Measurements from ENCODE around the gene ADRA2C. TPM values are rescaled to one million over a fixed set of nuclear protein-coding genes. Genes with fewer than 3 reads are reported as not detected.

Gene ADRA2C
- total RNA-seq, 3 donors from 2014 or later: 1.6 to 6.9 (median 3.5) TPM

GRCh38 chr4:3749081-3749480 lies 17.1 kb upstream of the ADRA2C start:
- TF ChIP-seq CTCF (IDR thresholded peaks at IDR 0.05) (no peak), POLR2A (IDR thresholded peaks at IDR 0.05) (no peak), POLR2AphosphoS5 (IDR thresholded peaks at IDR 0.05) (no peak)
- no peak overlapping the region for H3K27ac ChIP-seq
- intact Hi-C loops (cut with DNase I; ENCODE audit: low total_unique reads): loop anchor here (5.0 kb wide), 1 partner anchor 752 kb away; no protein-coding TSS in a partner anchor

GRCh38 chr4:3750334-3750733 lies 15.9 kb upstream of the ADRA2C start:
- Histone ChIP-seq H3K36me3 (no peaks in the 10 kb centered on the region), H3K4me3 (no peak overlapping the region), H3K4me1 (no peaks in the 10 kb centered on the region), H3K27me3 (peaks cover 0 to 75% of the 10 kb centered on the region in 2 donors), H3K27ac (no peak overlapping the region), H3K9me3 (no peaks in the 10 kb centered on the region)
- no peak for DNase-seq (ENCODE audit: low spot score in 2 of 2)
- intact Hi-C loops (cut with DNase I; ENCODE audit: low total_unique reads): no loop called here
- no peak for TF ChIP-seq CTCF (IDR thresholded peaks at IDR 0.05)
- no peak for TF ChIP-seq POLR2A (IDR thresholded peaks at IDR 0.05)
- no peak for TF ChIP-seq POLR2AphosphoS5 (IDR thresholded peaks at IDR 0.05)

More at GRCh38 chr4:3749081-3749480, 17.1 kb upstream of the ADRA2C start:
- Histone ChIP-seq H3K36me3 (no peaks in the 10 kb centered on the region), H3K4me3 (no peak overlapping the region), H3K9me3 (no peaks in the 10 kb centered on the region), H3K27me3 (peaks cover 1 to 79% of the 10 kb centered on the region in 2 donors), H3K4me1 (no peaks in the 10 kb centered on the region)
- DNase-seq (ENCODE audit: low spot score in 2 of 2): no peak

GRCh38 chr4:3752022-3752421 lies 14.2 kb upstream of the ADRA2C start:
- peaks cover 0 to 6% of the 10 kb centered on the region in 2 donors for H3K9me3 ChIP-seq
- DNase-seq (ENCODE audit: low spot score in 2 of 2): no peak
- intact Hi-C loops (cut with DNase I; ENCODE audit: low total_unique reads): no loop called here
- TF ChIP-seq POLR2AphosphoS5 (IDR thresholded peaks at IDR 0.05) (no peak), CTCF (IDR thresholded peaks at IDR 0.05) (no peak), POLR2A (IDR thresholded peaks at IDR 0.05) (no peak)
- H3K4me3 ChIP-seq: no peak overlapping the region
- no peaks in the 10 kb centered on the region for H3K4me1 ChIP-seq
- H3K27me3 ChIP-seq: peaks cover 0 to 71% of the 10 kb centered on the region in 2 donors
- H3K36me3 ChIP-seq: no peaks in the 10 kb centered on the region
- H3K27ac ChIP-seq: no peak overlapping the region

- H3K27ac ChIP-seq: no peak overlapping the region
- H3K36me3 ChIP-seq: no peaks in the 10 kb centered on the region
- H3K9me3 ChIP-seq: peaks cover 0 to 6% of the 10 kb centered on the region in 2 donors
- intact Hi-C loops (cut with DNase I; ENCODE audit: low total_unique reads): no loop called here
- no peaks in the 10 kb centered on the region for H3K4me1 ChIP-seq
- no peak for DNase-seq (ENCODE audit: low spot score in 2 of 2)
- H3K4me3 ChIP-seq: no peak overlapping the region
- TF ChIP-seq POLR2A (IDR thresholded peaks at IDR 0.05) (no peak), POLR2AphosphoS5 (IDR thresholded peaks at IDR 0.05) (no peak), CTCF (IDR thresholded peaks at IDR 0.05) (no peak)
- H3K27me3 ChIP-seq: peaks cover 0 to 53% of the 10 kb centered on the region in 2 donors
These were observed 12.3 kb upstream of the ADRA2C start for GRCh38 chr4:3753726-3754412.

GRCh38 chr4:3756343-3757059 lies 9.7 kb upstream of the ADRA2C start:
- Histone ChIP-seq H3K4me1 (no peaks in the 10 kb centered on the region), H3K27me3 (peaks cover 0 to 38% of the 10 kb centered on the region in 2 donors), H3K4me3 (no peak overlapping the region), H3K9me3 (peaks cover 0 to 6% of the 10 kb centered on the region in 2 donors), H3K36me3 (no peaks in the 10 kb centered on the region), H3K27ac (no peak overlapping the region)
- DNase-seq (ENCODE audit: low spot score in 2 of 2): no peak
- TF ChIP-seq POLR2A (IDR thresholded peaks at IDR 0.05) (no peak), POLR2AphosphoS5 (IDR thresholded peaks at IDR 0.05) (no peak), CTCF (IDR thresholded peaks at IDR 0.05) (no peak)
- intact Hi-C loops (cut with DNase I; ENCODE audit: low total_unique reads): no loop called here
